GM12878 (cell line): ENCODE measurements around the gene ATG101. TPM values are rescaled to one million over a fixed set of nuclear protein-coding genes. Genes with fewer than 3 reads are reported as not detected.

Experiments
- ATAC-seq: fragments of 200-7000 bp; cut with Tn5 transposase; 3 replicates; pipeline ENCODE4 v1.9.1; 2020; ENCODE audit warnings: mild to moderate bottlenecking, moderate library complexity
- BruUV-seq: library from RNA; stranded (reverse); fragments of 400-500 nt; replicated peaks from 2 replicates; lab custom pipeline; 2021; lab: Mats Ljungman, UMichigan
- CTCF ChIA-PET: fragments of 300-600 bp; sonication (Branson Sonifier 250); formaldehyde crosslinking; extraction: SDS; loops from one replicate; lab custom pipeline; 2021; ENCODE audit warnings: inconsistent platforms; lab: Yijun Ruan, JAX
- POLR2A ChIA-PET: fragments of 350-600 bp; formaldehyde crosslinking; extraction: SDS; loops from one replicate; lab custom pipeline; 2021; ENCODE audit warnings: inconsistent platforms; lab: Charles Lee
- RAD21 ChIA-PET: fragments of 300-600 bp; sonication (Branson Sonifier 250); formaldehyde crosslinking; loops from one replicate; lab custom pipeline; 2023; ENCODE audit warnings: antibody characterized with exemption; ENCODE audit not compliant: unreplicated experiment; lab: Charles Lee
- SMC1A ChIA-PET: fragments of 300-600 bp; sonication (Branson Sonifier 250); formaldehyde crosslinking; loops from one replicate; lab custom pipeline; 2023; ENCODE audit not compliant: unreplicated experiment, uncharacterized antibody; lab: Charles Lee
- DNase-seq: peaks from one replicate; pipeline ENCODE4 v3.0.0-alpha.2; 2011; ENCODE audit warnings: low read depth, low spot score
- FAIRE-seq: peaks from 3 replicates; lab custom pipeline; 2011; peaks lifted over from hg19 to GRCh38; lab: Jason Lieb, UNC
- H2AFZ ChIP-seq: 2 replicates; pipeline ENCODE4 v1.6.0; 2011; ENCODE audit warnings: low read depth, low read length, control low read depth; ENCODE audit not compliant: control insufficient read depth
- H3K27ac ChIP-seq: 2 replicates; pipeline ENCODE4 v1.5.1; 2011; ENCODE audit warnings: control low read depth; ENCODE audit not compliant: control insufficient read depth, insufficient read depth
- H3K27me3 ChIP-seq, 2 experiments: replicated peaks in 1 of 2; 2 replicates each; pipeline versions ENCODE4 v1.6.0 to v1.6.1; 2011; ENCODE audit warnings: low read length in 1 of 2; ENCODE audit not compliant: control insufficient read depth in 2 of 2, insufficient read depth in 2 of 2
- H3K36me3 ChIP-seq, 2 experiments: 2 replicates each; pipeline ENCODE4 v1.5.1; 2011; ENCODE audit warnings: low read length in 1 of 2; ENCODE audit not compliant: control insufficient read depth in 2 of 2, insufficient read depth in 2 of 2
- H3K4me1 ChIP-seq: 2 replicates; pipeline ENCODE4 v1.6.1; 2011; ENCODE audit warnings: mild to moderate bottlenecking, low read length, moderate library complexity, mixed read lengths; ENCODE audit not compliant: control insufficient read depth, insufficient read depth
- H3K4me2 ChIP-seq: 2 replicates; pipeline ENCODE4 v1.6.0; 2011; ENCODE audit warnings: control low read depth; ENCODE audit not compliant: control insufficient read depth, insufficient read depth
- H3K4me3 ChIP-seq: fragments of 200-600 bp; sonication (generic); 2 replicates; pipeline ENCODE4 v1.5.1; 2016
- H3K79me2 ChIP-seq: 2 replicates; pipeline ENCODE4 v1.6.0; 2011; ENCODE audit warnings: low read length; ENCODE audit not compliant: control insufficient read depth, insufficient read depth
- H3K9ac ChIP-seq: 2 replicates; pipeline ENCODE4 v1.8.0; 2011; ENCODE audit warnings: low read length, control low read depth, mixed read lengths; ENCODE audit not compliant: control insufficient read depth, insufficient read depth
- H3K9me3 ChIP-seq: replicated peaks from 3 replicates; pipeline ENCODE4 v1.5.1; 2011; ENCODE audit warnings: mild to moderate bottlenecking, low read length; ENCODE audit not compliant: control insufficient read depth, insufficient read depth
- H4K20me1 ChIP-seq: 2 replicates; pipeline ENCODE4 v1.6.0; 2011; ENCODE audit not compliant: control insufficient read depth, insufficient read depth
- BCLAF1 ChIP-seq: fragments of 450-650 bp; IDR thresholded peaks from 2 replicates; pipeline ENCODE4 v1.6.1; 2017; ENCODE audit warnings: antibody characterized with exemption, mild to moderate bottlenecking, moderate library complexity
- NFIC ChIP-seq: IDR thresholded peaks from 2 replicates; pipeline ENCODE4 v1.6.1; 2012; ENCODE audit warnings: low read depth, mild to moderate bottlenecking, inconsistent platforms, low read length, moderate library complexity
- RUNX3 ChIP-seq: IDR thresholded peaks from 2 replicates; pipeline ENCODE4 v1.6.1; 2012; ENCODE audit warnings: low read length, inconsistent platforms
- SPI1 ChIP-seq: IDR thresholded peaks from 2 replicates; pipeline ENCODE4 v1.6.1; 2011; ENCODE audit warnings: low read depth, mild to moderate bottlenecking, low read length, moderate library complexity, borderline replicate concordance; ENCODE audit not compliant: insufficient read depth
- ZBTB40 ChIP-seq: fragments of 450-650 bp; IDR thresholded peaks from 2 replicates; pipeline ENCODE4 v1.6.1; 2016; ENCODE audit warnings: mild to moderate bottlenecking, moderate library complexity, borderline replicate concordance
- WGBS: methylation state at CpG from one replicate; pipeline ENCODE4 v1.1.6; 2016; ENCODE audit warnings: low lambda C conversion rate; ENCODE audit not compliant: insufficient replicate concordance, insufficient coverage; ENCODE audit errors: missing lambda C conversion rate; 5-methylcytosine and 5-hydroxymethylcytosine counted together
- in situ Hi-C: fragments of 300-500 bp; cut with MboI; formaldehyde crosslinking; loops from 9 replicates; pipeline ENCODE4 v1.14.3; 2018; ENCODE audit warnings: mixed read lengths
- intact Hi-C: fragments of 100-400 bp; cut with micrococcal nuclease; formaldehyde crosslinking; loops from one replicate; pipeline ENCODE4 v1.14.2; 2022; ENCODE audit not compliant: unreplicated experiment
- polyA plus RNA-seq, 11 experiments: library from polyadenylated mRNA; depleted of rRNA in 4 of 11; unstranded in 6 of 11; stranded (reverse) in 5 of 11; fragments of >200 nt; fragmentation: Nextera tagmentation in 4 of 11; fragmentation: Illumina TruSeq in 1 of 11; extraction: Ambion mirVana in 4 of 11; extraction: Trizol in 1 of 11; gene quantifications; 1 replicate in 1 of 11; 2 replicates in 10 of 11; pipeline versions ENCODE4 v1.2.1 to v1.2.3, GENCODE V29; 2011 to 2016; ENCODE audit warnings: inconsistent platforms in 2 of 11, missing spikeins in 2 of 11, low read depth in 1 of 11
- total RNA-seq, 4 experiments: library from RNA; depleted of rRNA in 3 of 4; stranded (reverse); fragments of >200 nt in 3 of 4; fragmentation: Illumina TruSeq in 1 of 4; extraction: Trizol in 1 of 4; gene quantifications; 2 replicates each; pipeline versions ENCODE4 v1.2.1 to v1.2.3, GENCODE V29; 2013 to 2021

The ATG101 gene
- total and polyA plus RNA-seq, 10 of the 15 experiments (the other 5 are each of a cell fraction or from before 2014, with no cell fraction given) = 2.7 to 49.8 (median 35.3) TPM

GRCh38 chr12:52123487-52124186, 53.9 kb downstream of the ATG101 start (continued):
- TF ChIP-seq BCLAF1 (no peak), SPI1 (no peak), RUNX3 (no peak)

- Histone ChIP-seq H3K79me2 (no peaks in the 10 kb centered on the region), H3K9ac (no peak overlapping the region), H3K4me3 (no peak overlapping the region), H2AFZ (no peak overlapping the region), H3K9me3 (no peaks in the 10 kb centered on the region), H3K4me2 (no peak overlapping the region), H3K27me3 (no peaks in the 10 kb centered on the region), H4K20me1 (no peaks in the 10 kb centered on the region), H3K36me3 (no peaks in the 10 kb centered on the region), H3K27ac (no peak overlapping the region), H3K4me1 (peaks cover 29% of the 10 kb centered on the region)
- DNase-seq (no peak), FAIRE-seq (no peak), ATAC-seq (no peak)
- TF ChIP-seq ZBTB40 = no peak
- TF ChIP-seq NFIC = no peak
- ChIA-PET RAD21 (interaction anchor here (1.1 to 5.8 kb wide), 2 partner anchors 10 to 99 kb away, joined by 3 to 86 read pairs; no protein-coding TSS in a partner anchor), CTCF (interaction anchor here (1.0 to 10.3 kb wide), 7 partner anchors 11 to 105 kb away, joined by 3 to 241 read pairs (median 4); no protein-coding TSS in a partner anchor), SMC1A (interaction anchor here (11.3 kb wide), 1 partner anchor 99 kb away, joined by 320 read pairs; no protein-coding TSS in a partner anchor), POLR2A (interaction anchor here (0.8 kb wide), 1 partner anchor 100 kb away, joined by 3 read pairs; no protein-coding TSS in a partner anchor)
- no TSS peak for BruUV-seq
- intact Hi-C loops = no loop called here
- in situ Hi-C loops = no loop called here
- 51% methylated on average over 3 of the region's 6 CpGs for WGBS
Observed at GRCh38 chr12:52125476-52125900, 55.7 kb downstream of the ATG101 start.
